ENCODE data around the gene TAF10.

TAF10 gene

DNA sequence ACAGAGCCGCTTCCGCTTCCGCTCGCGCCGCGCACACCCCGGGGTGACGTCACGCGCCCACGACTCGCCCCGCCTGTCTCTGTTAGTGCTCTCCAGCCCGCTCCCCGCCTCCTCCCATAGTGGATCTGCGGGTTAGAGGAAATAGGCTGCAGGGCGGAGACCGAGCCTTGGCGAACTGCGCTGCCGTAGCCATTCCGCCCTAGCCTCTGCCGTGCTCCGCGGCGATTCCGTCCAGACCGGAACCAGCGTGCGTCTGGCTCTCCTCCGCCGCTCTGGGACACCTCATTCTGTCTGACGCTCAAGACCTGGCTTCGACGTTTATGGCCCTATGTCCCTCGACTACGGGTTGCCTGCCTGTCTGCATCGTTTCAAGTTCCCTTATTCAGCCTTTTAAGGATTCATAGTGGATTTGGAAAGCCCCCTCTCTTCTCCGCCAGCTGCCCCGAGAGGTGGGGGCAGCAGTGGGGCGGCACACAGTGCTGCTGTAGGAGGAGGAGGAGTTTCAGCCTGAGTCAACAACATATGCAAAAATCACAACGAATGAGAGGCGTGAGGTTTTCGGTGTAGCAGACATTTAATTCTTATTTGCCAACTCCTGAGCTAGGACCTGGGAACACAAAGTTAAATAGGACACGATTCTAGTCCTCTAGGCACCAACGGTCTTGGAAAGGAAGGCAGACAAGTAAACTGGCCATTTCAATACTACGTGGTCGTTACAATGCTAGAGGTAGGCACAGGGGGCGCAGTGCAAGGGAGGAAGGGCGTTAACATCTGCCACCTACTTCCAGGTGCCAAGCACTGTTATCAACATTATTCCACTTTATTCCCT, at the start of gene TAF10:
TSS of gene TAF10 (minus strand) at position 4 of the 829 bp plus-strand sequence. CDS start 27 bp downstream, outside the sequence.
- peak; percentile 92 for DNase-seq (ENCODE audit: low spot score)

DNA sequence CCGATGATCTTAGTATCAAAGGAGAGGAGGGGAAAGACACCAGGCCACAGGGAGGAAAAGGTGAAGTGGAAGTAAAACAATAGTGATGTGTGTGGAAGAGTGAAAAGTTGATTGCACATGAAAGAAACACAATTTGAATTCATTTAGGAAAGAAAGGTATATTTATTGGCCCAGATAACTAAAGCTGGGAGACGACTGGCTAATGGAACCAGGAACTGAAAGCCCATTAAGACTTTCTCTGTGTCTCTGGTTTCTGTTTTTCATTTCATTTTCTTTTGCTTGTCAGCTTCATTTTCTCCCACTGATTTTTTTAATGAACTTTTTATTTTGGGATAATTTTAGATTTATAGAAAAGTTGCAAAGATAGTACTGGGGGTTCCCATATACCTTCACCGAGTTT, 48.7 kb upstream of the TAF10 start:
- no peak for DNase-seq (ENCODE audit: low spot score)

DNA sequence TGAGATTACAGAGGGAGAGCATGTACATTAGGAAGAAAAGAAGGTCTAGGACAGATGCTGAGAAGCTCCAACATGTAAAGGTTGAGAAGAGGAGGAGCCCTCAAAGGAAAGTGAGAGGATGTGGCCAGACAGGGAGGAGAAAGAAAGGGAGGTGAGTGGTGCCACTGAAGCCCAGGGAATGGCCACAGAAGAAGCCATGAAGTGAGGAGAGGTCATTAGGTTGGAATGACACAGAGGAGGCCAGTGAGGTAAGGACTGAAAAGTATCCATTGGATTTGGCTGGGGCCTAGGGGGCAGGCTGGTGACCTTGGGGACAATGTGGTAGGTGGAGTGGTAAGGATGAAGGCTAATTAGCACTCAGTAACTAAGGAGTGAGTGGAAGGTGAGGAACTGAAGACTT, 46.6 kb upstream of the TAF10 start:
- no peak for DNase-seq (ENCODE audit: low spot score)

- DNase-seq (ENCODE audit: low spot score) = no peak
These were observed 45.3 kb upstream of the TAF10 start for GRCh38 chr11:6657346-6657745.

GRCh38 chr11:6656936-6657335, 44.9 kb upstream of the TAF10 start:
- DNase-seq (ENCODE audit: low spot score) = no peak

DNA sequence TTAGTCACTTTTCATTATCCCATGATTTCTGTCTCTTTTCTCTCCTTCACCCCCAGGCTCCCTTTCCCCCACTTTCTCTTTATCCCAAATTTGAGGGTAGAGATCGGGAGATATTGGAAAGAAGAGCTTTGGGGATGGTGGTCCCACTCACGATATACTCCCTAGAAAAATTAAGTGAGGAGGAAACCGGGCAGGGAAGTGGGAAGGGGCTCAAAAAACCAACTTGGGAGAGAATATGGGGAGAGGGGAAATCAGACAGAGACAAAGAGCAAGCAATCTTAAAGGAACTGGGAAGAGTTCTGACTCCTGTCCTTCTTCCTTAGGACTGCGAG, 44.5 kb upstream of the TAF10 start:
- no peak for DNase-seq (ENCODE audit: low spot score)

DNA sequence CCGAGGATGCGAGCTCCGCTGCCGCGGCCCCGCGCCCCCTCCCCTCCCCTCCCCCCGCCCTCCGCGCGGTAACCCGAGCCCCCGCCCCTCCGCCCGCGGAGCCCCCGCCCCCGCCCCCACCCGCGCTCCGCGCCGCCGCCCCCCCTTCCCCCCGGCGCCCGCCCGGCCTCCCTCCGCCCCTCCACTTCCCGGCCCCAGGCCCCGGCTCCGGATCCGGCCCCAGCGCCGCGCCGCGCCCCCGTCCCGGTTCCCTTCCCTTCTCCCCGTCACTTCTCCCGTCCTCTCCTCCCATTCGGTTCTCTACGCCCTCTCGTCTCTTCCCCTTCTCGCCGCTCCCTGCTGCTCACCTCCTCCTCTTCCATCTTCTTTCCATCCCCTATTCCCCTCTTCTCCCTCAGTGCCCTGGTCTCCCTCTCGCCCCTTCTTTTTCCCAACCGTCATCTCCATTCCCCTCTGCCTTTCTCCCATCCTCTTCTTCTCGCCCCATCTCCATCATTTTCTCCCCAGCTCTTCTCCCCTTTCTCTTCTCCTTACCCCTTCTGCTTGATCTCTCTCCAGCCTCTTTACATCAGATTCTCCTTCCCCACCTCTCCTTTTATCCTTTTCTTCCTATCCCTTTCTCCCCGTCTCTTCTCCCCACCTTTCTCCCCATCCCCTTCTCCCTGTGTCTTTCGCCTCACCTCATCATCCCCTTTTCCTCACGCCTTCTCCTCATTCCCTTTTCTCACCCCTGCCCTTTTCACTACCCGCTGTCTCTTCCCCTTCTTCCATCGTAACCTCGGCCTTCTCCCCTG, 44.0 kb upstream of the TAF10 start, which contains the start of gene DCHS1:
TSS of gene DCHS1 (minus strand) at position 20 of the 794 bp plus-strand sequence. CDS start 14,196 bp downstream, outside the sequence.
- DNase-seq (ENCODE audit: low spot score) = no peak

DNA sequence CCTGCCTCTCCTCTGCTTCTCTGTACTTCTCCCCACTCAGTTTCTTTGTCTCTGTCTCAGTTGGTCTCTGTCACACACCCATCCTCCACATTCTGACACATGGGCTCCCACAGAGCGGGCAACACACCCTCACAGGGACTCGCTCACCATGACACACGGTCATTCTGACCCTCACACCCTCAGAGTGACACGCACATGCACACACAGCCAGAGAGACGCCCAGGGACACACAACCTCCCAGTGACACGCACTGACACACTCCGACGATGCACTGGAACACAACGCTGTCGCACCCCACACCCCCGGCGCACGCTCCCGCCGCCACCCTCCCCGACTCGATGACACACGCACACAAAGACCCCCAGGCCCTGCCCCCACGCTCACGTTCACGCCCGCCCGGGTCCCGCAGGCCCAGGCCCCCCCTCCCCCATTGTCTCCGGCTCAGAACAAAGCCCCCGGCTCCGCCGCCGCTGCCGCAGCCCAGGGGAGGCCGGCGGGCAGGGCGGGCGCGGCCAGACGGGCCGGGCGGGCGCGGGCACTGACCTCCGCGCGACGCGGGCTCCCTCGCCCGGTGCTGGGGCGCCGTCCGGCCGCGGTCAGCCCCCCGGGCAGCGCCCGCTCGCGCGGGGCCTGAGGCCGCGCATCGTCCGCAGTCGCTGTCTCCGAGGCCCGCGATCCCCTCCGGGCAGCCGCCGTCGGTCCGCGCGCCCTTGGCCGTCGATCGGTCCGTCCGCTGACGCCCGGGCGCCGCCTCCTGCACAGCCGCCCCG, 43.2 kb upstream of the TAF10 start:
- DNase-seq (ENCODE audit: low spot score) = no peak

DNA sequence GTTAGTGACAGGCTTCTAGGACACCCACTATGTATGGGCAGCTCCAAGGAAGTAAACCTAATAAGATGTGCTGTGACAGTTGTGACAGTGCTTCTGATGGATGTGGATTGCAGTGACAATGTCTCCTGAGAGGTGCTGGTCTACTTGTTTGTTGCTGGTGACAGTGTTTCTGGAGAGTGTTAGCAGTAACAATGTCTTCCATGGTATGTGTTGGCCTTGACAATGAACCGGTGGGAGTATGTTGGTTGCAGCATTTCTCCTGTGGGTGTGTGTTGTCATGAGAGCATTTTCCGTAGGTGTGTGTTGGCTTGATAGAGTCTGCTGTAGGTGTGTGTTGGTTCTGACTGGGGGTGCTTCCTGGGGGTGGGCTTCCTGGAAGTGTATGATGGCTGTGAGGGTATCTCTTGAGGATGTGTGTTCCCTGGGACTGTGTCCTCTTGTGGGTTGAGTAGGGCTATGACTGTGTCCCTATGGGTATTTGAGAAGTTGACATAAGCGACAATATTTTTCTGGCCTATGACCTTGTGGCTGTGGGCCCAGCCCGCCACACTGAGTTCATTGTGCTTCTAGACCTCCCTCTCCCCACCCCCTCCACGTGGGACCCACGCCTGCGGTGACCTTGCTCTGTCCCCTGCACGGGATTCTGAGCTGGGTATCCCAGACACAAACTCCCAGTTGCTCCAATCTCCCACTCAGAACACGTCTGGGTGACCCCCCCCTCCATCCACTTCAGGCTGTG, 42.4 kb upstream of the TAF10 start:
- peak; percentile 33 for DNase-seq (ENCODE audit: low spot score)

DNA sequence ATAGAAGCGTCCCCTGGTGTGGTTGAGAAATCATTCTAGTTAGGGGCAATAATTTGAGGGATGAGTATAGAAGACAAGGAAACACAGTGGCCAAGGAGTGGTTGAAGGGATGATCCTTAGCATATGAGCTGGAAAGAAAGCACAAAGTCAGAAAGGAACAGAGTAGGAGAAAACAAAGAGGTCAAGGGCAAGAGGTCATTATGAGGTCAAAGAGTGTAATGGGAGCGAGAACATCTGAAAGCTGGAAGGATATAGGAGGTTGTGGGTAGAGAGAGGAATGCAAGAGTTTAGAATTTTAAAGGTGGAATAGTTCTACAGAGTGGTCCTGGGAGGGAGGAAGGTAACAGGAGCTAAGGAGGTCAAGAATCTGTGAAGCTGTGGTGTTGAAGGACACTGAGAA, 41.6 kb upstream of the TAF10 start:
- DNase-seq (ENCODE audit: low spot score) = no peak

DNA sequence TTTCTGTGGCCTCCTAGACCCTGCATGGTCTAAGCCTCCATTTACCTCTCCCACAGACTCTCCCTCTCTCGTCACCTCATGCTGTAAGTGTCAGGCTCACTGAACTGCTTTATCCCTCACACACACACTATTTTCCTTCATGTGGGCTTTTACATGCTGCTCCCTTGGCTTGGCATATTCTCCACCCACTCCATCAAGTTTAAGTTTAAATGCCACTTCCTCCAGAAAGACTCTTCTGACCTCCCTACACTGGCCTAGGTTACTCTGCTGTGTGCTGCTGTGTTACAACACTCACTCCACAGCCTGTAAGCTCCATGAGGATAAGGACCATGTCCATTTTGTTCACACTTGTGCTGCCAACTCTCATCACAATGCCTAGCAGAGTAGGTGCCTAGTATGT, 41.1 kb upstream of the TAF10 start:
- no peak for DNase-seq (ENCODE audit: low spot score)

DNA sequence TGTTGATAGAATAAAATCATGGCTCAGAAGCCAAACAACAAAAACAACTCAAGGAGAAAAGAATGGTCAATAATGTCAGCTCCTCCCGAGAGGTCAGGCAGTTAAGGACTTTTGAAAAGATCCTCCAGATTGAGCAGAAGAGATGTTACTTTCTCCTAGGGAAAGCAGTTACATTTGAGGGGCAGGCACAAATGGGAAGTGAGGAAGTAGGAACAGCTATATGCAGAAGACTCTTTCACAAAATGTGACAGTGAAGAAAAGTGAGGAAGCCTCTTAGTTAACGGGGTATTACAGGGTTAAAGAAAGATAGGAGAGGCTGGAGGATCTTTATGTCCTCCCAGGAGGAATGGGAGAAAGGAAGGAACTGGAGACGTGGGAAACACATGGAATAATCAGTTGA, 40.2 kb upstream of the TAF10 start:
- no peak for DNase-seq (ENCODE audit: low spot score)

GRCh38 chr11:6650980-6651379, 39.0 kb upstream of the TAF10 start:
- DNase-seq (ENCODE audit: low spot score) = no peak

GRCh38 chr11:6650104-6650503, 38.1 kb upstream of the TAF10 start:
- DNase-seq (ENCODE audit: low spot score) = no peak

GRCh38 chr11:6648501-6648900, 36.5 kb upstream of the TAF10 start:
- no peak for DNase-seq (ENCODE audit: low spot score)

GRCh38 chr11:6647836-6648235, 35.8 kb upstream of the TAF10 start:
- no peak for DNase-seq (ENCODE audit: low spot score)

- DNase-seq (ENCODE audit: low spot score) = no peak
These were observed 35.1 kb upstream of the TAF10 start for GRCh38 chr11:6646918-6647679.

DNA sequence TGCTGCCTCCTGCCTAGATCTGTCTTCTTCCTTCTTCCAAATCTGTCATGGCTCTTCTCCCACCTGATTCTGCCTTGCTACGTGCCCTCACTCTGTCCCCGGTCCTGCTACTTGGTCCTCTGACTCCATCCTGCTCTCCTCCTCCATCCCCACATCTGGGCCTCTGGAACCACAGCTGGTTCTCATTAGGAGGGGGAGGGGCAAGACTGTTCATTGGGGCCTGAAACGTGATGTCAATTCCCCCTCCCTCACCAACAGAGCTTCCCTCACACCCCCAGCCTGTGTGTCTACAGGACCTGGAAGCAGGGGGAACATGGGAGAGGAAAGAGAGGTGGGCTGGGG, 34.5 kb upstream of the TAF10 start:
- DNase-seq (ENCODE audit: low spot score) = no peak

DNA sequence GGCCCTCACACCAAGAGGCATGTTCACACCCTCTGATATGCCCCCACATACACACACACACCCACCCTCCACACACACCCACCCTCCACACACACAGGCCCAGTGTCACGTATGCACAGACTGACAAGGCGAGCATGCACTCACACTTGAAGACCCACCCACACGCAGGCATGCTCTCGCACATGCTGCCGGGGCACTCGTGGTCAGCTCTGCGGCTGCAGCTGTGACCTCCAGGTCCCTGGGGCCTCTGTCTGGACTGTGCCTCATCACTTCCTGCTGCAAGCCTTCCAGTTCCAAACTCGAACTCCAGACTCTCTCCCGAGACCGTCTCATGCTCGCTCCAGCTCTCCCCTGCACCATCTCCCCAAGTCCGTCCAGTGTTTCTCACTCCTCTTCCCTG, 34.1 kb upstream of the TAF10 start:
- no peak for DNase-seq (ENCODE audit: low spot score)

DNA sequence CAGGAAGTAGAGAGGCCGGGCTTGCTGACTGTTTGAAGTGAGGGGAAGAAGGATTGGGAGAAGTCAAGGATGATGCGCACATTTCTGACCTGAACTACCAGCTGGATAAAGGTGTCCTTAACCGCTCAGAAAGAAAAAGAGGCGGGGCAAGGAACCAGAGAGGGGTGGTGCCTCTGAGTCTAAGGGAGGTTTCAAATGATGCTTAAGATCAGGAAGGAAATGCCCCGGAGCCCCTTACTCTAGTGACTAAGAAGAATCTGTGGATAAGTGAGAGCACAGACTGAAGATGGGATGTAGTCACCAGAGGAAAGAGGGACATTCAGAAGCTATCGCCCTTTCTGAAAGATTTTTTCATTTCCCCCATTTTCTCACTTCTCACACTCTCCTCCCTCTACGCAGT, 30.9 kb upstream of the TAF10 start:
- DNase-seq (ENCODE audit: low spot score) = no peak

- DNase-seq (ENCODE audit: low spot score) = peak; percentile 43
These were observed 29.1 kb upstream of the TAF10 start for GRCh38 chr11:6640985-6641701.

All from pons (tissue), 1 donor.